Posterior cingulate gyrus (tissue), 11 donors: Measurements from ENCODE around the gene IL20.
A peak's percentile ranks its signal among the peaks of the same experiment; 100 is the strongest.

Experiments used
- DNase-seq, 10 donors: peaks; one replicate each; pipeline versions ENCODE4 v3.0.0 to v3.0.0-alpha.2; 2020 to 2021; ENCODE audit warnings: mixed read lengths in 3 of 10
- intact Hi-C: fragments of 100-400 bp; cut with DNase I; formaldehyde crosslinking; loops from one replicate; pipeline ENCODE4 v1.15.1; 2023

IL20 gene, protein sequence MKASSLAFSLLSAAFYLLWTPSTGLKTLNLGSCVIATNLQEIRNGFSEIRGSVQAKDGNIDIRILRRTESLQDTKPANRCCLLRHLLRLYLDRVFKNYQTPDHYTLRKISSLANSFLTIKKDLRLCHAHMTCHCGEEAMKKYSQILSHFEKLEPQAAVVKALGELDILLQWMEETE

DNA sequence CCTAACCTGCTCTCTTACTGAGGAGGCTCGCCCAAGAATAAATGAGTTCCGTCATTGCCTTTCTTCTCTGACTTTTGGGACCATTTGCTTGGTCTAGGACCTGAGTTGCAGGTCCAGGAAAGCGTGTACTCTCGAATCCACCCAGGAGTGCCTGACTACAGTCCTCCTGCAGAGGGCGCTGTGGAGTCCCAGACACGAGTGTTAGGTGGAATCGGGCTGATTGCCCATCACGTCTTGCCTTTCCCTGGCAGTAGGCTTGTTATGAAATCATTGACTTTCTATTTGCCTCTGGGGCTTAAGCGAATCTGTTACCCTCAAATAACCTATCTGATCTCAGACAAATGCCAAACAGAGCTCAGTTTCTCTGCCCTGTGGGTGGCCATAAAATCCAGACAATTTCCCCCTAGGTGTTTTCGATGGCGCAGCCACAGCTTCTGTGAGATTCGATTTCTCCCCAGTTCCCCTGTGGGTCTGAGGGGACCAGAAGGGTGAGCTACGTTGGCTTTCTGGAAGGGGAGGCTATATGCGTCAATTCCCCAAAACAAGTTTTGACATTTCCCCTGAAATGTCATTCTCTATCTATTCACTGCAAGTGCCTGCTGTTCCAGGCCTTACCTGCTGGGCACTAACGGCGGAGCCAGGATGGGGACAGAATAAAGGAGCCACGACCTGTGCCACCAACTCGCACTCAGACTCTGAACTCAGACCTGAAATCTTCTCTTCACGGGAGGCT is at the start of gene IL20:
Gene IL20 (plus strand): TSS at position 685 of the 733 bp plus-strand sequence. CDS start 230 bp downstream, outside the sequence.
- peak in 8 of 10 donors; percentile 32 to 81 (median 60) for DNase-seq
- intact Hi-C loops = no loop called here

DNA sequence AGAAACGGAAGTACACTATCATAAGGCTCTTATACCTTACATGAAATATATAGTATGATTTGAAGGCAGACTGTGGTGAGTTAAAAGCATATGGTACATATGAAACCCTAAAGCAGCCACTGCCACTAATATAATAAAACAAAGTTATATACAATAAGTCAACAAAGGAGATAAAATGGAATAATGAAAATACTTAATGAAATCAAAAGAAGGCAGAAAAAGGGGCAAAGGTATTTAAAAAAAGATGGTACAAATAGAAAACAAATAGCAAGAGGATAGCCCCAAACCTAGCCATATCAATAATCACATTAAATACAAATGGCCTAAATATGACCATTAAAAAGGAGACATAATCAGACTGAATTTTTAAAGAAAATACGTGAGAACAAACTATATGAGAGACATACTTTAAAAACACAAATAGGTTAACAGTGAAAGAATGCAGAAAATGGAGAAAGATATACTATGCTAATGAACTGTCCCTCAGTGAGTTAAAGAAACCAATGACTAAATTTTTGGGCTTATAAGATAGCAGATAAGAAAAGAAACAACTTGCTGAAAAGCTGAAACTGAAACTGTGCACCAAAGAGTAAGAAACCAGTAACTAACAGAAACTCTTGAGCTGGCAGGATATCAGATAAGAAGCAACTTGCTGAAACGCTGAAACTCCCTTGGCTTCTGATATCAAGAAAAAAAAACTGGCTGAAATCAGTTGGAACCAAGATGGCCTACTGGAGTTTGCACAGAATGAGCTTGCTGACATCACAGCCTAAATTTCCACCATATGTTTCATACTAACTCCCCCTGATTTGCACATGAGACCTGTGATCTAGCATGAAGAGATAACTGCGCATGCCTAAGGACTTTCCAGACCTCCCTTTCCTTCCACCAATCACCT is 48.8 kb upstream of the IL20 start:
- intact Hi-C loops = no loop called here
- no peak for DNase-seq

DNA sequence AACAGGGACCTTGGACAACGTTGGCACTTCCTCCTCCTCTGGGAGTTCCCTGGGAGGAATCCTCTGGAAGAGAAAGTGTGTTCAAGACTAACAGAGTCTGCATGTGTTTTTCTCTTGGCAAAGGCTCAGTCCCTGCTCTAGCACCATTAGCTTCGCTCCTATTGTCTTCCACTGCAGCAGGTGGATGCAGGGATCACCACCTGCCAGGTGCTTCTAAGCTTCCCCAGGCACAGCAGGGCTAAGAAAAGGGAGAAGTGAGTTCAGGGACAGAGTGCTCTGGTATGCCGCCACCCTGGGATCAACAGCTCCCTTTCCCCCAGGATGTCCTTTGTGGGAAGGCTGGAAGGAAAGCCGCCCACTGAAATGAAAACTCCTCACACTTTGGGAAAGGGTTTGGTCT is 43.9 kb upstream of the IL20 start:
- no peak for DNase-seq
- intact Hi-C loops = no loop called here

- DNase-seq = no peak
- intact Hi-C loops = no loop called here
These were observed 41.7 kb upstream of the IL20 start for GRCh38 chr1:206823727-206824126.

- intact Hi-C loops = no loop called here
- no peak for DNase-seq
These were observed 41.1 kb upstream of the IL20 start for GRCh38 chr1:206824331-206824730.

DNA sequence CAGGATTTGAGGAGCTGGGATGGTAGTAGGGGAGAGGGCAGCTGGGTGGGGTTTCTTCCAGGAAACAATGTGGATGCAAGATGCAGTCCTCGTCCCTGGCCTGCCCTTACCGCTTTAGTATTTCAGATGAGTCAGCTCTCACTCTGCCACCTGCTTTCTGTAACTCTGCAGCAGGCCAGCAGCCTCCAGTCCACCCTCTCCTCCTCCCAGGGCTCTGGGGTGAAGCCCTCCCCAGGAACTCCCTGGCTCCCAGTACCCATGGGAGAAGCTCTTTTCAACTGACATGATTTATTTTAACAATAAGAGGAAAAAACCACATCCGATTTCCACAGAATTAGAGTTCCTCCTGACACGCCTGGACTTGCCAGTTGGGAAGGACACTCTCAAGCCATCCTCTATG is 39.0 kb upstream of the IL20 start:
- no peak for DNase-seq
- intact Hi-C loops = no loop called here

DNA sequence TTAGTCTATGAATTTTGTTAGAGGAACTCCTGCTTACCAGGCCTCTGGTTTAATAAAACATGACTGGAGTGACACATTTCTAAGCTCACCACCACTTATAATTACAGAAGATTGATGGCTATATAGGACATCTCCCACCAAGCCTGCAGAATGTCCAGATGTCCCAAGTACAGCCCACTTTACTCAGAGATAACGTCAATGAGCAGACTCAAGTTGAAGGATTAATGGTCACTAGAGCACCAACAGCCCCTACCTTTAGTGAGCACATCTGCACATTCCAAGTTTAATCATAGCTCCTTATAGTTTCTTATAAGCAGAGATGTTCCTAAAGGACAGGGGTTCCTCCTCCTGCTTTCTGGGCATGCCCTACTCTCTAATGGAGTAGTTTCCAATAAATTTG is 37.4 kb upstream of the IL20 start:
- intact Hi-C loops = no loop called here
- no peak for DNase-seq

DNA sequence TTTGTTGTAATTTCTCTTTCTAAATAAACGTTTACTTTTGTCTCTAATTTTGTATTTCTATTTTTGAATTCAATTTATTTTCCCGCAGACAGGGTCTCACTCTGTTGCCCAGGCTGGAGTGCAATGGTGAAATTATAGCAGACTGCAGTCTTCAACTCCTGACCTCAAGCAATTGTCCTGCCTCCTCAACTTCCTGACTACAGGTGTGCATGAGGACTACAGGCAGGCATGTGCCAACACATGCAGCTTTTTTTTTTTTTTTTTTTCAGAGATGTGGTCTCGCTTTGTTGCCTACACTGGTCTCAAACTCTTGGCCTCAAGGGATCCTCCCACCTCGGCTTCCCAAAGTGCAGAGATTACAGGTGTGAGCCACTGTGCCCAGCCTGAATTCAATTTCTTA is 36.7 kb upstream of the IL20 start:
- intact Hi-C loops = no loop called here
- no peak for DNase-seq

DNA sequence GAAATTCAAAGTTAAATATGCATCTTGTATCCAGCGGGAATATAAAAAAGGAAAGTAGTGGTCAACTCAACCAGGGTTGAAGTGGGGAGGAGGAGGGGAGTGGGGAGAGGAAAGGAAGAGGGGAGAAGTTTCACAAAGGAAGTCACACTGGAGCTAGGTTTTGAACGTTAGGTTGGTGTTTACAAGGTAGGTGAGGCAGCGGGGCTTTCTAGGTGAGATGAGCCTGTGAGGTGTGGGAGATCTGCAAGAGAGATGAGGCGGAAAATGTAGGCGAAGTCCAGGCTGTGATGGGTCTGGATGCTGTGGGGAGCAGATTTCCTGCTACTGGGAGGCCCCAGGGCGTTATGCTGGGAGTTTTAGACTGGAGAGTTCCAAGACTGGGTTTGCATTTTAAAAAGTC is 36.1 kb upstream of the IL20 start:
- DNase-seq = no peak
- intact Hi-C loops = no loop called here

GRCh38 chr1:206829875-206830274 is 35.5 kb upstream of the IL20 start:
- no peak for DNase-seq
- intact Hi-C loops = no loop called here

GRCh38 chr1:206831650-206832049 is 33.8 kb upstream of the IL20 start:
- DNase-seq = no peak
- intact Hi-C loops = no loop called here

DNA sequence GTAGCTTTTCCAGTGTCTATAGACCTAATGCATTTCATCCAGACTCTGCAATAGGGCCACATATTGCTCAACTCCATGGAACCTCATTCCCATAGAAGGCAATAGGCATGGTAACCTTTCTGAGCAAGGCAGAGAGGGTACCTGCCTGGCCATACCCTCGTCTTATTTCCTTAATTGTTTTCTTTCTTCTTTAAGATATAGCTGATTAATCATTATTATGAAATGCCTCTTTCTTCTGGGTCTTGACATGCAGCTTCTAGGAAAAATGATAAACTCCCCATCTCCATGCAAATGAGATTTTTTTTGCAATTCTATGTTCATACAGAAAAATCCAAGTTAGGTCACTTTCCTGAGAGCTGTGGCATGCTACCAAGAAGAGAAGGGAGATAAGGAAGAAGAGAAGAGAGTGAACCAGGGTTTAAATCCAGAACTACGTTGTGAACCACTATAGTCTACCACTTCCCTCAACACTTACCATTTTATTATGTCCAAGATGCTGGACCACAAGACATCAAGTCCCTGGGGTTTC is 33.0 kb upstream of the IL20 start:
- DNase-seq = no peak
- intact Hi-C loops = no loop called here

GRCh38 chr1:206833106-206833680 is 32.2 kb upstream of the IL20 start:
- no peak for DNase-seq
- intact Hi-C loops = no loop called here

DNA sequence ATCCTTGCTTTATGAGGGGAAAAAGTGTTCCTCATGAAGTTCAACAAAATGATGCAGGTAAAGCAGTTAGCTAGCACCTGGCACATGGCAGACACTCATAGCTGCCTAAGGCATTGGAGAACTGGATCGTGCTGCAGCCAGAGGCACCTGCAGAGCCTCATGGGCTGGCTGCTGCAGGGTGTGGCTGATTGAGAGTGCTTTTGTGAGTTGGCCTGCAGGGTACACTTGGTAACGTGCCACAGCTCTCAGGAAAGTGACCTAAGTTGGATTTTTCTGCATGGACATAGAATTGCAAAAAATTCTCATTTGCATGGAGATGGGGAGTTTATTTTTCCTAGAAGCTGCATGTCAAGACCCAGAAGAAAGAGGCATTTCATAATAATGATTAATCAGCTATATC is 31.6 kb upstream of the IL20 start:
- intact Hi-C loops = no loop called here
- DNase-seq = no peak

DNA sequence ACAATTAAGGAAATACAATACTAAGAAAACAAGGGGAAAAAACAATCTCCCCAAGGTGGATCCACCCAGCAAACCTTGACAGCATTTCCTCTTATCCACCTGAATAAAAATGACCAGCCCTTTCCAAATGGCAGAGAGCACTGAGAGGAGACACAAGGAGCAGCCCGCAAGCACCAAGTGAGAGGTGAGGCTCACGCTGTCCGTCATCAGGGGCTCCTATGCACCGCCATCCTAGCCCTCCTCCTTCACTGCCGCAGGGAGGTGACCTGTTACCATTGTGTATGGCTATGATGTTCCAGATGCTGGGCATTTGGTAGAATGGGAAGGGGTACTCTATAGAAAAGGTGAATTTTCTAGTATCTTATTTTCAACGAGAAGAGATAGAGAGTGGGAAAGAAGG is 31.2 kb upstream of the IL20 start:
- intact Hi-C loops = no loop called here
- no peak for DNase-seq

DNA sequence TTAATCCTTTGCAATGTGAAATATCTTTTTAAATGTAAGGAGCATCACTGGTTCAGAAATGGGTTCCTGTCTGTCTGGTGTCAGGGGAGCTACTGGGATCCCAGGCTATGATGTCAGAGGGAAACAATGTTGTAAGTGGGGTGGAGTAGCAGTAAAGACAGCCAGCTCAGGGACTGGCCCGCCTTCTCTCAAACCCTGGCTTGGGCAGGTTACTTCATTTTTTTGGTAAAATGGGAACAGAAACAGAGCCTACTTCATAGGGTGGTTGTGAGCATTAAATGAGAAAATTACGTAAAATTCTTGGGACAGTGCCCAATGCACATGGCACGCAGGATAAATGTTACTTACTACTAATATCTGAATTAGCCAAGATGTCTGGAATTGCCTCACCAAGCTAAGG is 30.7 kb upstream of the IL20 start:
- intact Hi-C loops = no loop called here
- no peak for DNase-seq

- DNase-seq = no peak
- intact Hi-C loops = no loop called here
These were observed 30.2 kb upstream of the IL20 start for GRCh38 chr1:206835186-206835585.

DNA sequence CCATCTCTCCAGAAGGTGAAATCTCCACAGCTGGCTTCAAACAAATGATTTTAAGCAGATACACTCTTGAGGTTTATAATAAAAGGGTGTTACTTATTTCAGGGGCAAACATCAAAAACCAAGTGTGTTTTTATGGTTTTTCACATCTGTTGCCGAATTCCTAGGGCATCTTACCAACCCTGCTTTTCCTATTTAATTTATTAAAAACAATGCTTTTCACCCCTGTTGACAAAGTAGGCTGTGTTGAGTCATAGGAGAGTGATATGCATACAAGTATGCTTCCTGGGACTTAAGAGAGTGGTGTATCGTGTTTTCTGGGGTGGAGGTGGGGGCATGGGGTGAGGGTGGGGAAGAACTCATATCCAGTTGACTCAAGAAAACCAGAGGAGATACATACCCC is 29.3 kb upstream of the IL20 start:
- no peak for DNase-seq

DNA sequence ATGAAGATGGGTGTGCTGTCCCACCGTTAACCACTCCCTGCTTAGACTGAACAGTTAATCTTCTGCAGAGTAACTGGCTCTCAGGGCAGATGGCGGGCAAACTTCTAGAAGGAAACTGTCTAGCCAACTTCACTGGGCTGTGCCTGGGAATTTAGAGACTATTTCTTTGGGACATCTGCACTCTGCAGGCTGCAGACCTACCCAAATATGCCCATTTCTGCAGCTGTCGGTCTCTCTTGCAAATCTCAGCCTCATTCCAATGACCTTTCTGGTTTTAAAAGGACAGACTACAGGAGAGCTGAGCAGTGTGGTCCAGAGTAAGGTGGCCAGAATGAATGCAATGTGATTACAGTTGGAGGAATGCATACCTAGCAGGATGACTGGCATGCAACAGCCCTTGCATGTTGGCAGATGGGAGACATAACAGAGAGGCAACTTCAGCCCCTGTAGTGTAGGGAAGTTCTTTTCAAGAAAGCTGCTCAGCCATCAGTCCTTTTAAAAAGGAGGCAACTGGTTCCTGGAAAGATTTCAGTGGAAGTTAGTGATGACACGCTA is 26.3 kb upstream of the IL20 start:
- intact Hi-C loops = no loop called here
- no peak for DNase-seq

More for the DNA sequence above, 29.3 kb upstream of the IL20 start:
- intact Hi-C loops = no loop called here

DNA sequence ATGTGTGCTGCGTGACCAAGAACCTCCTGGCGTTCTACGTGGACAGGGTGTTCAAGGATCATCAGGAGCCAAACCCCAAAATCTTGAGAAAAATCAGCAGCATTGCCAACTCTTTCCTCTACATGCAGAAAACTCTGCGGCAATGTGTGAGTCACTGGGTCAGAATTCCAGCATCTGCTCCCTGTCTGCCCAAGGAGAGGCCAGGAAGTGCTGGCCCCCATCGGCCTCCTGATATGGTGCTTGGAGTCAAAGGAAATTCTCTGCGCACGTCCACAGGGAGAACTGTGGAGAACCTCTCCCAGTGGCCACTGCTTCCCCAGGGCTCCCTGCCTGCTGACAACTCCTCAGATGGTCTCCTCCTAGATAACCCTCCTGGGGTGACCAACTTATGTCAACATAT is 25.6 kb upstream of the IL20 start:
- intact Hi-C loops = no loop called here
- DNase-seq = no peak
